Kidney (tissue), 14 donors: ENCODE results near the gene FGF12. TPM values are rescaled to one million over a fixed set of nuclear protein-coding genes. Genes with fewer than 3 reads are reported as not detected.

Source experiments
- DNase-seq, 5 donors: peaks; one replicate each; pipeline ENCODE4 v3.0.0-alpha.2; 2013 to 2020
- FAIRE-seq: peaks from 2 replicates; lab custom pipeline; 2012; peaks lifted over from hg19 to GRCh38; lab: Jason Lieb, UNC
- H3K27ac ChIP-seq, 2 donors: one replicate each; pipeline ENCODE4 v1.7.0; 2013; ENCODE audit warnings: low read depth in 2 of 2, low read length in 2 of 2, inconsistent platforms in 1 of 2
- H3K27me3 ChIP-seq: one replicate; pipeline ENCODE4 v1.7.1; 2013; ENCODE audit warnings: low read length, inconsistent platforms; ENCODE audit not compliant: control insufficient read depth, insufficient read depth
- H3K36me3 ChIP-seq, 3 donors: one replicate each; pipeline versions ENCODE4 v1.7.0 to v1.7.1; 2013; ENCODE audit warnings: low read length in 3 of 3, control low read depth in 1 of 3, inconsistent platforms in 1 of 3; ENCODE audit not compliant: insufficient read depth in 3 of 3, control insufficient read depth in 2 of 3
- H3K4me1 ChIP-seq, 3 donors: one replicate each; pipeline versions ENCODE4 v1.7.0 to v1.7.1; 2013; ENCODE audit warnings: low read length in 3 of 3, inconsistent platforms in 1 of 3, low read depth in 1 of 3; ENCODE audit not compliant: control insufficient read depth in 2 of 3, insufficient read depth in 2 of 3
- H3K4me3 ChIP-seq, 3 donors: one replicate each; pipeline versions ENCODE4 v1.7.0 to v1.8.1; 2013; ENCODE audit warnings: low read length in 3 of 3, control low read depth in 1 of 3, inconsistent platforms in 1 of 3
- H3K9ac ChIP-seq, 3 donors: one replicate each; pipeline versions ENCODE4 v1.7.0 to v1.7.1; 2013; ENCODE audit warnings: low read length in 3 of 3, control low read depth in 1 of 3, inconsistent platforms in 1 of 3
- H3K9me3 ChIP-seq, 3 donors: one replicate each; pipeline versions ENCODE4 v1.7.0 to v1.7.1; 2013; ENCODE audit warnings: low read length in 3 of 3, control low read depth in 1 of 3, inconsistent platforms in 1 of 3; ENCODE audit not compliant: control insufficient read depth in 2 of 3, insufficient read depth in 1 of 3
- intact Hi-C: fragments of 100-400 bp; cut with DNase I; formaldehyde crosslinking; loops from one replicate; pipeline ENCODE4 v1.11.1; 2022
- polyA plus RNA-seq: library from polyadenylated mRNA; stranded (reverse); fragments of 350-450 nt; fragmentation: Illumina TruSeq; extraction: RNeasy Lipid Tissue Mini Kit (QIAGEN cat#74804); gene quantifications from one replicate; pipeline ENCODE4 v1.2.3, GENCODE V29; 2014; ENCODE audit warnings: low read depth, low replicate concordance; ENCODE audit not compliant: insufficient read depth
- total RNA-seq: library from RNA; stranded (reverse); fragmentation: NEBNext Ultra II Directional; extraction: Animal tissue kit (Norgen Biotek cat#: 25700); gene quantifications from one replicate; pipeline ENCODE4 v1.2.1, GENCODE V29; 2021
- TF ChIP-seq, protein P1 (sequence below): IDR thresholded peaks from 3 replicates; pipeline ENCODE4 v1.5.1; 2012; ENCODE audit warnings: mild to moderate bottlenecking, moderate library complexity, borderline replicate concordance; ENCODE audit not compliant: insufficient read depth; ENCODE audit errors: extremely low read depth
- donor health status: control.
- donor health status: control.
- donor health status: control.
- donor health status: control.
- donor health status: control.
- donor health status: DM: yes; HTN: yes; CAD: no.
- donor health status: Normal renal cell carcinoma (clear cell type).

Gene FGF12
- total and polyA plus RNA-seq, 2 donors from 2014 or later: 1.8 to 3.7 TPM

DNA sequence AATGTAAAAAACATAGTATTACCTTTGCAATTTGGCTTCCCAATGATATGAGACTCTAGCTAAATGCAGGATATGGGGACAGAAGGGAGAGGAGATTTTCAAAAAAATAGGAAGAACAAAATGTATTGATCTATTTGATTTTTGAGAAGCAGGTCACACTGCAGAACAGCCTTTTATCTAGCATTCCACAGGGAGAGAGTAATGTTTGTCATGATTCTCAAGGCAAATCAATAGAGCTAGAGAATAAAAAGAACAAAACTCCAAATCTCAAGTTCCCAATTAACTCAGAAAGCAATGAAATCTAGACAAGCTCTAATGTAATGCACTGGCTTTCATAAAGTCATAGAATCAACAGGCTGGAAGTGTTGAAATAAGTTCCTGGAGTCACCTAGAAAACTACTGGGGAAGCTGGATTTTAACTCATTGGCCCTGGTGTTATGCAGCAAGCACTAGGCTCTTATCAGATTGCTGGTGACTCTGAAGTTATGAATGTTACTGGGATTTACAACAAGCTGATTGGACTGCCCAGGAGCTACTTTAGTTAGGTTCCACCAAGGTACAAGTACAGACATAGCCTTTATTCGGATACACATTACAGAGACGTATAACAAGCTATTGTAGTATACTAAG, 442.8 kb downstream of the FGF12 start:
- DNase-seq: no peak
- Histone ChIP-seq H3K9me3 (no peaks in the 10 kb centered on the region), H3K36me3 (no peaks in the 10 kb centered on the region), H3K4me3 (no peak overlapping the region), H3K27me3 (no peaks in the 10 kb centered on the region), H3K4me1 (no peaks in the 10 kb centered on the region), H3K9ac (no peak overlapping the region), H3K27ac (no peak overlapping the region)
- TF ChIP-seq, protein P1, sequence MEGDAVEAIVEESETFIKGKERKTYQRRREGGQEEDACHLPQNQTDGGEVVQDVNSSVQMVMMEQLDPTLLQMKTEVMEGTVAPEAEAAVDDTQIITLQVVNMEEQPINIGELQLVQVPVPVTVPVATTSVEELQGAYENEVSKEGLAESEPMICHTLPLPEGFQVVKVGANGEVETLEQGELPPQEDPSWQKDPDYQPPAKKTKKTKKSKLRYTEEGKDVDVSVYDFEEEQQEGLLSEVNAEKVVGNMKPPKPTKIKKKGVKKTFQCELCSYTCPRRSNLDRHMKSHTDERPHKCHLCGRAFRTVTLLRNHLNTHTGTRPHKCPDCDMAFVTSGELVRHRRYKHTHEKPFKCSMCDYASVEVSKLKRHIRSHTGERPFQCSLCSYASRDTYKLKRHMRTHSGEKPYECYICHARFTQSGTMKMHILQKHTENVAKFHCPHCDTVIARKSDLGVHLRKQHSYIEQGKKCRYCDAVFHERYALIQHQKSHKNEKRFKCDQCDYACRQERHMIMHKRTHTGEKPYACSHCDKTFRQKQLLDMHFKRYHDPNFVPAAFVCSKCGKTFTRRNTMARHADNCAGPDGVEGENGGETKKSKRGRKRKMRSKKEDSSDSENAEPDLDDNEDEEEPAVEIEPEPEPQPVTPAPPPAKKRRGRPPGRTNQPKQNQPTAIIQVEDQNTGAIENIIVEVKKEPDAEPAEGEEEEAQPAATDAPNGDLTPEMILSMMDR: no peak
- no peak for FAIRE-seq
- intact Hi-C loops: no loop called here

- Histone ChIP-seq H3K27me3 (no peaks in the 10 kb centered on the region), H3K4me1 (no peaks in the 10 kb centered on the region), H3K9me3 (no peaks in the 10 kb centered on the region), H3K4me3 (no peak overlapping the region), H3K27ac (no peak overlapping the region), H3K36me3 (no peaks in the 10 kb centered on the region), H3K9ac (no peak overlapping the region)
- TF ChIP-seq, protein P1: no peak
- intact Hi-C loops: no loop called here
- DNase-seq (no peak), FAIRE-seq (no peak)
Measured at GRCh38 chr3:192281207-192281880, 446.0 kb downstream of the FGF12 start.

GRCh38 chr3:192279664-192280063, 447.7 kb downstream of the FGF12 start:
- TF ChIP-seq, protein P1: no peak
- Histone ChIP-seq H3K36me3 (no peaks in the 10 kb centered on the region), H3K4me1 (no peaks in the 10 kb centered on the region), H3K4me3 (no peak overlapping the region), H3K27me3 (no peaks in the 10 kb centered on the region), H3K9me3 (no peaks in the 10 kb centered on the region), H3K9ac (no peak overlapping the region), H3K27ac (no peak overlapping the region)
- intact Hi-C loops: no loop called here
- FAIRE-seq (no peak), DNase-seq (no peak)
